Liver (tissue), 9 donors: Measurements from ENCODE around the gene CD300LG. TPM values are rescaled to one million over a fixed set of nuclear protein-coding genes. Genes with fewer than 3 reads are reported as not detected.

Source experiments
- DNase-seq: peaks from one replicate; pipeline ENCODE4 v3.0.0-alpha.2; 2017; ENCODE audit warnings: low spot score
- H3K27ac ChIP-seq, 2 donors: one replicate each; pipeline ENCODE4 v1.7.0; 2013; ENCODE audit warnings: inconsistent platforms in 2 of 2, low read length in 2 of 2, control low read depth in 1 of 2, low read depth in 1 of 2, mild to moderate bottlenecking in 1 of 2
- H3K27me3 ChIP-seq, 4 donors: one replicate each; pipeline versions ENCODE4 v1.6.1 to v1.7.0; 2013; ENCODE audit warnings: low read length in 3 of 4, inconsistent platforms in 1 of 4, mild to moderate bottlenecking in 1 of 4, moderate library complexity in 1 of 4; ENCODE audit not compliant: control insufficient read depth in 4 of 4, insufficient read depth in 4 of 4
- H3K36me3 ChIP-seq, 4 donors: one replicate each; pipeline versions ENCODE4 v1.6.1 to v1.7.0; 2013; ENCODE audit warnings: low read length in 3 of 4, mild to moderate bottlenecking in 3 of 4, low read depth in 1 of 4, moderate library complexity in 1 of 4; ENCODE audit not compliant: control insufficient read depth in 4 of 4, insufficient read depth in 3 of 4
- H3K4me1 ChIP-seq, 4 donors: one replicate each; pipeline versions ENCODE4 v1.6.1 to v1.7.0; 2013; ENCODE audit warnings: low read length in 3 of 4, mild to moderate bottlenecking in 3 of 4, moderate library complexity in 1 of 4; ENCODE audit not compliant: control insufficient read depth in 4 of 4, insufficient read depth in 4 of 4
- H3K4me3 ChIP-seq, 3 donors: one replicate each; pipeline versions ENCODE4 v1.6.1 to v1.7.0; 2013; ENCODE audit warnings: low read length in 3 of 3, control low read depth in 1 of 3, low read depth in 1 of 3, mild to moderate bottlenecking in 1 of 3
- H3K9ac ChIP-seq, 2 donors: one replicate each; pipeline ENCODE4 v1.7.0; 2013; ENCODE audit warnings: low read length in 2 of 2, mild to moderate bottlenecking in 2 of 2, moderate library complexity in 2 of 2, control low read depth in 1 of 2, low read depth in 1 of 2
- H3K9me3 ChIP-seq, 4 donors: one replicate each; pipeline versions ENCODE4 v1.6.1 to v1.7.0; 2013; ENCODE audit warnings: low read length in 3 of 4; ENCODE audit not compliant: control insufficient read depth in 4 of 4
- EGR1 ChIP-seq, 2 donors: IDR thresholded peaks; 2 replicates each; pipeline ENCODE4 v1.6.1; 2016 to 2018; ENCODE audit warnings: antibody characterized with exemption in 2 of 2, low read depth in 2 of 2
- FOXA1 ChIP-seq: IDR thresholded peaks from 2 replicates; pipeline ENCODE4 v1.6.1; 2016; ENCODE audit warnings: antibody characterized with exemption
- FOXA2 ChIP-seq: IDR thresholded peaks from 2 replicates; pipeline ENCODE4 v1.6.1; 2016; ENCODE audit warnings: antibody characterized with exemption
- GABPA ChIP-seq, 2 donors: IDR thresholded peaks in 1 of 2; conservative IDR thresholded peaks in 1 of 2; 2 replicates each; pipeline ENCODE4 v1.6.1; 2016; ENCODE audit warnings: antibody characterized with exemption in 2 of 2, mild to moderate bottlenecking in 1 of 2, moderate library complexity in 1 of 2
- HNF4A ChIP-seq, 2 donors: conservative IDR thresholded peaks; 2 replicates each; pipeline ENCODE4 v1.6.1; 2016; ENCODE audit warnings: antibody characterized with exemption in 2 of 2, mild to moderate bottlenecking in 2 of 2
- HNF4G ChIP-seq: IDR thresholded peaks from 2 replicates; pipeline ENCODE4 v1.6.1; 2016; ENCODE audit warnings: antibody characterized with exemption
- JUND ChIP-seq, 2 donors: IDR thresholded peaks; 2 replicates each; pipeline ENCODE4 v1.6.1; 2016; ENCODE audit warnings: antibody characterized with exemption in 2 of 2
- MAX ChIP-seq: IDR thresholded peaks from 2 replicates; pipeline ENCODE4 v1.6.1; 2016; ENCODE audit warnings: antibody characterized with exemption
- NR2F2 ChIP-seq: IDR thresholded peaks from 2 replicates; pipeline ENCODE4 v1.6.1; 2016; ENCODE audit warnings: antibody characterized with exemption
- RAD21 ChIP-seq, 2 donors: IDR thresholded peaks; 2 replicates each; pipeline ENCODE4 v1.6.1; 2016; ENCODE audit warnings: antibody characterized with exemption in 2 of 2, mild to moderate bottlenecking in 2 of 2
- RXRA ChIP-seq, 2 donors: IDR thresholded peaks; 2 replicates each; pipeline ENCODE4 v1.6.1; 2017 to 2018; ENCODE audit warnings: antibody characterized with exemption in 2 of 2, mild to moderate bottlenecking in 1 of 2
- SP1 ChIP-seq: IDR thresholded peaks from 2 replicates; pipeline ENCODE4 v1.6.1; 2018; ENCODE audit warnings: antibody characterized with exemption, mild to moderate bottlenecking
- TAF1 ChIP-seq: conservative IDR thresholded peaks from 2 replicates; pipeline ENCODE4 v1.6.1; 2016; ENCODE audit warnings: antibody characterized with exemption, mild to moderate bottlenecking
- YY1 ChIP-seq: IDR thresholded peaks from 2 replicates; pipeline ENCODE4 v1.6.1; 2016; ENCODE audit warnings: antibody characterized with exemption, mild to moderate bottlenecking
- WGBS: extraction: QIAGEN DNeasy Blood & Tissue Kit; methylation state at CpG from one replicate; pipeline ENCODE4 v1.1.7; 2013; 5-methylcytosine and 5-hydroxymethylcytosine counted together
- polyA plus RNA-seq, 2 donors: library from polyadenylated mRNA; stranded (reverse) in 1 of 2; unstranded in 1 of 2; fragments of 200-250 nt in 1 of 2; fragments of >200 nt in 1 of 2; fragmentation: Nextera tagmentation in 1 of 2; extraction: Ambion mirVana in 1 of 2; gene quantifications; one replicate each; pipeline versions ENCODE4 v1.2.1 to v1.2.3, GENCODE V29; 2013 to 2015
- total RNA-seq, 2 donors: library from RNA; depleted of rRNA; stranded (reverse); fragments of >200 nt; gene quantifications; one replicate each; pipeline ENCODE4 v1.2.3, GENCODE V29; 2014
- TF ChIP-seq, protein P1 (sequence below): IDR thresholded peaks from 2 replicates; pipeline ENCODE4 v1.6.1; 2016; ENCODE audit warnings: antibody characterized with exemption, mild to moderate bottlenecking
- TF ChIP-seq, protein P2 (sequence below): IDR thresholded peaks from 2 replicates; pipeline ENCODE4 v1.6.1; 2016; ENCODE audit warnings: antibody characterized with exemption
- donor health status: healthy.
- donor health status: healthy.
- donor health status: healthy.
- donor health status: healthy.
- donor health status: healthy.

The CD300LG gene
- total and polyA plus RNA-seq, 4 donors: 0.14 to 0.58 (median 0.20) TPM

GRCh38 chr17:43860927-43861622 is 14.1 kb downstream of the CD300LG start:
- no peaks in the 10 kb centered on the region for H3K27me3 ChIP-seq
- H3K9ac ChIP-seq: no peak overlapping the region
- no peak for TF ChIP-seq TAF1
- TF ChIP-seq HNF4A (conservative IDR thresholded peaks at IDR 0.05): no peak
- TF ChIP-seq GABPA (IDR thresholded peaks at IDR 0.05 in 1 of 2, conservative IDR thresholded peaks at IDR 0.05 in 1 of 2): no peak
- no peak for TF ChIP-seq FOXA2
- TF ChIP-seq, protein P1, sequence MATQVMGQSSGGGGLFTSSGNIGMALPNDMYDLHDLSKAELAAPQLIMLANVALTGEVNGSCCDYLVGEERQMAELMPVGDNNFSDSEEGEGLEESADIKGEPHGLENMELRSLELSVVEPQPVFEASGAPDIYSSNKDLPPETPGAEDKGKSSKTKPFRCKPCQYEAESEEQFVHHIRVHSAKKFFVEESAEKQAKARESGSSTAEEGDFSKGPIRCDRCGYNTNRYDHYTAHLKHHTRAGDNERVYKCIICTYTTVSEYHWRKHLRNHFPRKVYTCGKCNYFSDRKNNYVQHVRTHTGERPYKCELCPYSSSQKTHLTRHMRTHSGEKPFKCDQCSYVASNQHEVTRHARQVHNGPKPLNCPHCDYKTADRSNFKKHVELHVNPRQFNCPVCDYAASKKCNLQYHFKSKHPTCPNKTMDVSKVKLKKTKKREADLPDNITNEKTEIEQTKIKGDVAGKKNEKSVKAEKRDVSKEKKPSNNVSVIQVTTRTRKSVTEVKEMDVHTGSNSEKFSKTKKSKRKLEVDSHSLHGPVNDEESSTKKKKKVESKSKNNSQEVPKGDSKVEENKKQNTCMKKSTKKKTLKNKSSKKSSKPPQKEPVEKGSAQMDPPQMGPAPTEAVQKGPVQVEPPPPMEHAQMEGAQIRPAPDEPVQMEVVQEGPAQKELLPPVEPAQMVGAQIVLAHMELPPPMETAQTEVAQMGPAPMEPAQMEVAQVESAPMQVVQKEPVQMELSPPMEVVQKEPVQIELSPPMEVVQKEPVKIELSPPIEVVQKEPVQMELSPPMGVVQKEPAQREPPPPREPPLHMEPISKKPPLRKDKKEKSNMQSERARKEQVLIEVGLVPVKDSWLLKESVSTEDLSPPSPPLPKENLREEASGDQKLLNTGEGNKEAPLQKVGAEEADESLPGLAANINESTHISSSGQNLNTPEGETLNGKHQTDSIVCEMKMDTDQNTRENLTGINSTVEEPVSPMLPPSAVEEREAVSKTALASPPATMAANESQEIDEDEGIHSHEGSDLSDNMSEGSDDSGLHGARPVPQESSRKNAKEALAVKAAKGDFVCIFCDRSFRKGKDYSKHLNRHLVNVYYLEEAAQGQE: no peak
- TF ChIP-seq YY1: no peak
- no peak for TF ChIP-seq RXRA (IDR thresholded peaks at IDR 0.05)
- TF ChIP-seq JUND (IDR thresholded peaks at IDR 0.05): no peak
- no peak for TF ChIP-seq RAD21 (IDR thresholded peaks at IDR 0.05)
- TF ChIP-seq MAX: no peak
- TF ChIP-seq EGR1 (IDR thresholded peaks at IDR 0.05; ENCODE audit: low read depth in 2 of 2): no peak
- no peak for TF ChIP-seq SP1
- TF ChIP-seq, protein P2, sequence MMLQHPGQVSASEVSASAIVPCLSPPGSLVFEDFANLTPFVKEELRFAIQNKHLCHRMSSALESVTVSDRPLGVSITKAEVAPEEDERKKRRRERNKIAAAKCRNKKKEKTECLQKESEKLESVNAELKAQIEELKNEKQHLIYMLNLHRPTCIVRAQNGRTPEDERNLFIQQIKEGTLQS: no peak
- H3K36me3 ChIP-seq: no peaks in the 10 kb centered on the region
- H3K27ac ChIP-seq: no peak overlapping the region
- DNase-seq: no peak
- H3K4me3 ChIP-seq: no peak overlapping the region
- H3K4me1 ChIP-seq: no peaks in the 10 kb centered on the region
- H3K9me3 ChIP-seq: no peaks in the 10 kb centered on the region
- WGBS: 77% methylated on average over 9 of the region's 9 CpGs

GRCh38 chr17:43861960-43862359 is 15.0 kb downstream of the CD300LG start:
- WGBS: 95% methylated on average over 9 of the region's 9 CpGs

More at GRCh38 chr17:43861960-43862359, 15.0 kb downstream of the CD300LG start:
- no peak overlapping the region for H3K9ac ChIP-seq
- H3K9me3 ChIP-seq: no peaks in the 10 kb centered on the region
- no peak for TF ChIP-seq EGR1 (IDR thresholded peaks at IDR 0.05; ENCODE audit: low read depth in 2 of 2)
- TF ChIP-seq RXRA (IDR thresholded peaks at IDR 0.05): no peak
- TF ChIP-seq YY1: no peak
- no peak for TF ChIP-seq FOXA1
- TF ChIP-seq NR2F2: no peak
- no peak for TF ChIP-seq HNF4G
- TF ChIP-seq, protein P2: no peak
- TF ChIP-seq MAX: no peak
- DNase-seq: no peak
- no peaks in the 10 kb centered on the region for H3K4me1 ChIP-seq
- H3K36me3 ChIP-seq: no peaks in the 10 kb centered on the region
- H3K27me3 ChIP-seq: no peaks in the 10 kb centered on the region
- no peak overlapping the region for H3K27ac ChIP-seq
- H3K4me3 ChIP-seq: no peak overlapping the region
